ENCODE measurements around the gene DIDO1. TPM values are rescaled to one million over a fixed set of nuclear protein-coding genes. Genes with fewer than 3 reads are reported as not detected.

Gene DIDO1
- total and polyA plus RNA-seq, 2 of the 13 experiments (the other 11 are each of a cell fraction or from before 2014, with no cell fraction given) = 75.0 to 75.1 TPM

GRCh38 chr20:62952968-62953838 lies 26.9 kb upstream of the DIDO1 start (continued):
- TF ChIP-seq, protein P1, sequence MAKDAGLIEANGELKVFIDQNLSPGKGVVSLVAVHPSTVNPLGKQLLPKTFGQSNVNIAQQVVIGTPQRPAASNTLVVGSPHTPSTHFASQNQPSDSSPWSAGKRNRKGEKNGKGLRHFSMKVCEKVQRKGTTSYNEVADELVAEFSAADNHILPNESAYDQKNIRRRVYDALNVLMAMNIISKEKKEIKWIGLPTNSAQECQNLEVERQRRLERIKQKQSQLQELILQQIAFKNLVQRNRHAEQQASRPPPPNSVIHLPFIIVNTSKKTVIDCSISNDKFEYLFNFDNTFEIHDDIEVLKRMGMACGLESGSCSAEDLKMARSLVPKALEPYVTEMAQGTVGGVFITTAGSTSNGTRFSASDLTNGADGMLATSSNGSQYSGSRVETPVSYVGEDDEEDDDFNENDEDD (CRISPR knock-in tag; IDR thresholded peaks at IDR 0.05; ENCODE audit: borderline replicate concordance) = peak; percentile 53; the same call in 1 of the 2 replicates
- TF ChIP-seq ZNF501 (CRISPR knock-in tag; IDR thresholded peaks at IDR 0.05) = no peak
- no peak; the same call in 1 of the 2 replicates for TF ChIP-seq PHF20 (CRISPR knock-in tag; IDR thresholded peaks at IDR 0.05)
- no peak for TF ChIP-seq SALL1 (CRISPR knock-in tag; IDR thresholded peaks at IDR 0.05)
- TF ChIP-seq NCOA1 (CRISPR knock-in tag; IDR thresholded peaks at IDR 0.05) = peak; percentile 86; the same call in 1 of the 2 replicates
- no peak; the same call in 1 of the 2 replicates for TF ChIP-seq HNF4A (CRISPR knock-in tag; IDR thresholded peaks at IDR 0.05)
- TF ChIP-seq, protein P2, sequence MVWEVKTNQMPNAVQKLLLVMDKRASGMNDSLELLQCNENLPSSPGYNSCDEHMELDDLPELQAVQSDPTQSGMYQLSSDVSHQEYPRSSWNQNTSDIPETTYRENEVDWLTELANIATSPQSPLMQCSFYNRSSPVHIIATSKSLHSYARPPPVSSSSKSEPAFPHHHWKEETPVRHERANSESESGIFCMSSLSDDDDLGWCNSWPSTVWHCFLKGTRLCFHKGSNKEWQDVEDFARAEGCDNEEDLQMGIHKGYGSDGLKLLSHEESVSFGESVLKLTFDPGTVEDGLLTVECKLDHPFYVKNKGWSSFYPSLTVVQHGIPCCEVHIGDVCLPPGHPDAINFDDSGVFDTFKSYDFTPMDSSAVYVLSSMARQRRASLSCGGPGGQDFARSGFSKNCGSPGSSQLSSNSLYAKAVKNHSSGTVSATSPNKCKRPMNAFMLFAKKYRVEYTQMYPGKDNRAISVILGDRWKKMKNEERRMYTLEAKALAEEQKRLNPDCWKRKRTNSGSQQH (CRISPR knock-in tag; IDR thresholded peaks at IDR 0.05; ENCODE audit: low read depth) = no peak; the same call in 1 of the 2 replicates
- TF ChIP-seq NRL (CRISPR knock-in tag; IDR thresholded peaks at IDR 0.05; ENCODE audit: borderline replicate concordance) = peak; percentile 58; the same call in 1 of the 2 replicates
- no peak; the same call in 1 of the 2 replicates for TF ChIP-seq ZNF782 (CRISPR knock-in tag; IDR thresholded peaks at IDR 0.05; ENCODE audit: borderline replicate concordance)
- TF ChIP-seq NPAS2 (CRISPR knock-in tag; IDR thresholded peaks at IDR 0.05; ENCODE audit: borderline replicate concordance) = no peak
- no peak for TF ChIP-seq ZNF24 (IDR thresholded peaks at IDR 0.05)
- peak; percentile 5; the same call in 1 of the 2 replicates for TF ChIP-seq CHD2 (IDR thresholded peaks at IDR 0.05; ENCODE audit: low read depth, low read length)
- TF ChIP-seq THYN1 (CRISPR knock-in tag; IDR thresholded peaks at IDR 0.05; ENCODE audit: borderline replicate concordance, low read depth) = no peak
- peak; percentile 67 for TF ChIP-seq TOPORS (CRISPR knock-in tag; IDR thresholded peaks at IDR 0.05)
- no peak; the same call in 1 of the 2 replicates for TF ChIP-seq ZC3H13 (CRISPR knock-in tag; IDR thresholded peaks at IDR 0.05)
- no peak for TF ChIP-seq RARG (CRISPR knock-in tag; IDR thresholded peaks at IDR 0.05; ENCODE audit: low read depth)
- TF ChIP-seq NR2C2 (CRISPR knock-in tag; IDR thresholded peaks at IDR 0.05; ENCODE audit: borderline replicate concordance) = no peak
- TF ChIP-seq RARA (CRISPR knock-in tag; IDR thresholded peaks at IDR 0.05) = 0 out of 2 replicates have a peak, but pooled peaks have one; percentile 7
- TF ChIP-seq, protein P3, sequence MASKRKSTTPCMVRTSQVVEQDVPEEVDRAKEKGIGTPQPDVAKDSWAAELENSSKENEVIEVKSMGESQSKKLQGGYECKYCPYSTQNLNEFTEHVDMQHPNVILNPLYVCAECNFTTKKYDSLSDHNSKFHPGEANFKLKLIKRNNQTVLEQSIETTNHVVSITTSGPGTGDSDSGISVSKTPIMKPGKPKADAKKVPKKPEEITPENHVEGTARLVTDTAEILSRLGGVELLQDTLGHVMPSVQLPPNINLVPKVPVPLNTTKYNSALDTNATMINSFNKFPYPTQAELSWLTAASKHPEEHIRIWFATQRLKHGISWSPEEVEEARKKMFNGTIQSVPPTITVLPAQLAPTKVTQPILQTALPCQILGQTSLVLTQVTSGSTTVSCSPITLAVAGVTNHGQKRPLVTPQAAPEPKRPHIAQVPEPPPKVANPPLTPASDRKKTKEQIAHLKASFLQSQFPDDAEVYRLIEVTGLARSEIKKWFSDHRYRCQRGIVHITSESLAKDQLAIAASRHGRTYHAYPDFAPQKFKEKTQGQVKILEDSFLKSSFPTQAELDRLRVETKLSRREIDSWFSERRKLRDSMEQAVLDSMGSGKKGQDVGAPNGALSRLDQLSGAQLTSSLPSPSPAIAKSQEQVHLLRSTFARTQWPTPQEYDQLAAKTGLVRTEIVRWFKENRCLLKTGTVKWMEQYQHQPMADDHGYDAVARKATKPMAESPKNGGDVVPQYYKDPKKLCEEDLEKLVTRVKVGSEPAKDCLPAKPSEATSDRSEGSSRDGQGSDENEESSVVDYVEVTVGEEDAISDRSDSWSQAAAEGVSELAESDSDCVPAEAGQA (IDR thresholded peaks at IDR 0.05; ENCODE audit: low read depth) = no peak
- TF ChIP-seq, protein P3 (CRISPR knock-in tag; IDR thresholded peaks at IDR 0.05; ENCODE audit: borderline replicate concordance) = peak; percentile 66
- TF ChIP-seq FOXA1 (IDR thresholded peaks at IDR 0.05) = no peak
- TF ChIP-seq FOXA1 (CRISPR knock-in tag; IDR thresholded peaks at IDR 0.05) = 0 out of 2 replicates have a peak, but pooled peaks have one; percentile 9

Measured in HepG2 (cell line).